H54 (cell line): ENCODE data around the gene RAPGEFL1.
"Not testable (repeated sequence)": the region's sequence is repeated elsewhere in the genome, so short reads cannot be mapped to it uniquely, and the experiment has no call there.

Experiments
- DNase-seq: peaks from one replicate; pipeline ENCODE4 v3.0.0; 2011; ENCODE audit warnings: low spot score, mixed read lengths; ENCODE audit not compliant: insufficient read length
- FAIRE-seq: peaks from 3 replicates; lab custom pipeline; 2011; peaks lifted over from hg19 to GRCh38; lab: Jason Lieb, UNC
- POLR2A ChIP-seq: IDR thresholded peaks from 2 replicates; pipeline ENCODE4 v1.6.1; 2011; ENCODE audit warnings: low read depth, mild to moderate bottlenecking, low read length

Gene RAPGEFL1

GRCh38 chr17:40177275-40177874 lies at the start of gene RAPGEFL1:
RAPGEFL1 (plus strand) TSS chr17:40177470; CDS start chr17:40177862, 392 bp downstream.
- TF ChIP-seq POLR2A, result no peak
- DNase-seq, result no peak
- FAIRE-seq, result no peak

- no peak for TF ChIP-seq POLR2A
- FAIRE-seq, result no peak
- DNase-seq, result no peak
These were observed 47.8 kb upstream of the RAPGEFL1 start for GRCh38 chr17:40129498-40129897.

DNA sequence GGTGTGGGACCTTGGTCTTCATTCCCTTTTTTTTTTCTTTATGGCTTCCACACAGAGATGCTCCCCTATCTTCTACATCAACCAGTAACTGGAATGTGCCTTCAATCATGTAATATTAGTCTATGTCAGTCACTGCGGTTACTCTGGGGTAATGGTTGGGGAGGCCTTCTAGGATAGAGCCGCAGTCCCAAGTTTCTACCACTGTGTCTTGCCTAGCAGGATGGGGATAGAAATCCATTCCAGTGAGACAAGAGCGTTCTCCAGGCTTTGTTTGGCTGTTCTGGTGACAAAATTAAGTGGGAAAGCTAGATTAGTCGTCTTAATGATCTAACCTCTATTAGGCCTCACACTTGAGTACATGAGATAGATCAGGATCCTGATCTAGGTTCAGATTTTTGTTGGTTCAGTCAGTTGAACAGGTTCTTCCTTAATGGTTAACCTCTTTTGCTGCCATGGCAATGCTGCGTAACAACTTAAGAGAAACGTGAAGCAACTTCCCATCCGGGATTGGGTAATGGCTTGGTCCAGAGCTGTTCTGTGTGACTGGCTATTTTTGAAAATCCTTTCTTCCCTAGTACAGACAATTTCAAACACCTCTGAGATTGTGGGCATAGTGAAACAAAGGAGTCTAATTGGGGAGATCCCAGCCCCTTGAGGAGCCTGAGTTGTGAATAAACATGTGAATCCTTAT lies 46.8 kb upstream of the RAPGEFL1 start:
- no peak for TF ChIP-seq POLR2A
- DNase-seq, result no peak
- no peak for FAIRE-seq

DNA sequence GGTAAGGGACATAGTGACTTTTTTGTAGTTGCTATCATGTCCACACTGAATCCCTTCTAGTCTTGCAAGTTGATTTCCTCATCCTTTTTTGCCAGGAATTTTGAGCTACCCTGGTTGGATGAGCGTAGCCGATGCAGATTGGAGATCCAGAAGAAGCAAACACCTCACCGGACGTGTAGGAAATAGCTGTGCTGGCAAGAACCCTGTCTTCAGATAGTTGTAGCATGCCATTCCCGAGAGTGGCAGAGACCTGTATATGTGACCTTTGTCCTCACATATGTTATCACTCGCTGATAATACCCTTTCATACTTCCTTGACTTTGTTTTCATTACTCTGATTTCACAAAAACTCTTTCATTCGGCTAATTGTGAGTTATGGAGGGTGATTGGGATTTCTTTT lies 43.1 kb upstream of the RAPGEFL1 start:
- TF ChIP-seq POLR2A, result no peak
- no peak for FAIRE-seq
- DNase-seq, result no peak

DNA sequence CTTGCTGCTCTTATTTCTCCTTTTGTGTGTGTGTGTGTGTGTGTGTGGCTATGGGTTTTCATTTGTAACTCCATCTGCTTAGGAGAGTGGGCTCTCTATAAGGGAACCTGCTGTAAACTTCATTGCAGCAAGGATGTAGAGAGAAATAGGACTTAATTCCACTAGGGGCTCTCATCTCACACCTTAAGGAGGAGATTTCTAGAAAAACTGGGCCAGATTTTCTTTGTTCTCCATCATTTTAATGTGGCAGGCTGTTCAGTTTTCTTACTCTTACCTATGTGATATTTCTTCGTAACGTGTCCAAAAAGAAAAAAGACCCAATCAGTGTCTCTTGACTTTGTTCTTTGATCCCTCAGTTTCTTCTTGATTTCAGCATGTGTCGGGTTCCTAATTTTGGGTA lies 41.5 kb upstream of the RAPGEFL1 start:
- DNase-seq (no peak), FAIRE-seq (no peak)
- no peak for TF ChIP-seq POLR2A

- no peak for TF ChIP-seq POLR2A
- FAIRE-seq, result no peak
- no peak for DNase-seq
These were observed 37.7 kb upstream of the RAPGEFL1 start for GRCh38 chr17:40139566-40140058.

GRCh38 chr17:40143166-40143565 lies 34.1 kb upstream of the RAPGEFL1 start:
- DNase-seq, FAIRE-seq: not testable (repeated sequence)

DNA sequence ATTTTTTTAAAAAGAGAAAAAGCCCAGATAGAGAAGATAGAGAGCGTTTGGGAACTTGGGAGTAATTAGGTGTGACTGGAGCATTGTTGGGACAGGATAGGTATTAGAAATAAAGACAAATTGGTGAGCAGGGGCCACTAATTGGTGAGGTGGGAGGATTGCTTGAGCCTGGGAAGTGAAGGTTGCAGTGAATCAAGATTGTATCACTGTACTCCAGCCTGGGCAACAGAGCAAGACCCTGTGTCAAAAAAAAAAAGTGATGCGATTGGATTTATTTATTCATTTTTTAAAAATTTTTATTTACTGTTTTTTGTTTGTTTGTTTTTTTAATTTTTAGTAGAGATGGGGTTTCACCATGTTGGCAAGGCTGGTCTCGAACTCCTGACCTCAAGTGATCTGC lies 31.8 kb upstream of the RAPGEFL1 start:
- no peak for FAIRE-seq
- no peak for TF ChIP-seq POLR2A
- no peak for DNase-seq

GRCh38 chr17:40148527-40148926 lies 28.7 kb upstream of the RAPGEFL1 start:
- no peak for TF ChIP-seq POLR2A
- FAIRE-seq (no peak), DNase-seq (no peak)

DNA sequence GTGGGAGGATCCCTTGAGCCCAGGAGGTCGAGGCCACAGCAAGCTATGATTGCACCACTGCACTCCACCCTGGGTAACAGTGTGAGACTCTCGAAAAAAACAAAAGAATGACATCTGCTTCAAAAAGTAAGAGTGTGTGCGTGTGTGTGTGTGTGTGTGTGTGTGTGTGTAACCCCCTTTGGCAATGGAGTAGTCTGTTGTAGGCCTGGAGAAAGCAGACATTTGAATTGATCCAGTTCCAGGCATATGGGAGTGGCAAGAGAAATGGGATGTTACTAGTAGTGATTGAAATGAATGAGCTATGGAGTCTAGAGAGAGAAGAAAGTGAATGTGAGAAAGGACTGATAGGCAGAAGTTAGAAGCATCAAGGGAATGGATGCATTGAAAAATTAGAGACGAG lies 27.0 kb upstream of the RAPGEFL1 start:
- no peak for DNase-seq
- FAIRE-seq, result no peak
- TF ChIP-seq POLR2A, result no peak

- no peak for DNase-seq
- no peak for FAIRE-seq
- TF ChIP-seq POLR2A, result no peak
These were observed 25.8 kb upstream of the RAPGEFL1 start for GRCh38 chr17:40151414-40151963.

DNA sequence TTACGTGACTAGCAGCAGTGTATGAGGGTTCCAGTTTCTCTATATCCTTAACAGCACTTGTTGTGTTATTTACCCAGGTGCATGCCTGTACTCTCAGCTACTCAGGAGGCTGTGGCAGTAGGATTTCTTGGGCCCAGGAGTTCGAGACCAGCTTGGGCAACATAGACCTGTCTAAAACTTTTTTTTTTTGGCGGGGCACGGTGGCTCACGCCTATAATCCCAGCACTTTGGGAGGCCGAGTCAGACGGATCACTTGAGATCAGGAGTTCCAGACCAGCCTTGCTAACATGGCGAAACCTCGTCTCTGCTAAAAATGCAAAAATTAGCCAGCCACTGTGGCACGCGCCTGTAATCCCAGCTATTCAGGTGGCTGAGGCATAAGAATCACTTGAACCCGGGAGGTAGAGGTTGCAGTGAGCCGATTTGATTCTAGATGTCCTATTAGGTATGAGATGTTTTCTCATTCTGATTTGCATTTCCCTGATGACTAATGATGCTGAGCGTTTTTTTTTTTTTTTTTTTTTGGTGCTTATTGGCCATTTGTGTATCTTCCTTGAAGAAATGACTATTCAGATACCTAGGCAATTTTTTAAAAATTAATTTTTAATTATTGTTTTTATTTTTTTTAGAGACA lies 23.6 kb upstream of the RAPGEFL1 start:
- DNase-seq, result no peak
- no peak for FAIRE-seq

GRCh38 chr17:40157973-40158372 lies 19.3 kb upstream of the RAPGEFL1 start:
- TF ChIP-seq POLR2A, result no peak
- FAIRE-seq, result no peak
- no peak for DNase-seq

More for the DNA sequence above, 23.6 kb upstream of the RAPGEFL1 start:
- TF ChIP-seq POLR2A, result no peak

- FAIRE-seq (no peak), DNase-seq (no peak)
- no peak for TF ChIP-seq POLR2A
These were observed 18.7 kb upstream of the RAPGEFL1 start for GRCh38 chr17:40158438-40159013.
